ENCODE data around the gene ARIH2.

- TF ChIP-seq POLR2AphosphoS5 (IDR thresholded peaks at IDR 0.05; ENCODE audit: low read depth, low read length) (no peak), REST (IDR thresholded peaks at IDR 0.05; ENCODE audit: insufficient read depth in 1 of 2, low read depth in 2 of 2, low read length in 2 of 2) (no peak), TAF1 (IDR thresholded peaks at IDR 0.05; ENCODE audit: borderline replicate concordance, insufficient read depth, low read length) (no peak), SIN3A (IDR thresholded peaks at IDR 0.05; ENCODE audit: borderline replicate concordance, insufficient read depth, low read length) (no peak), FOXP2 (optimal IDR thresholded peaks at IDR 0.05; ENCODE audit: borderline replicate concordance, extremely low read depth, extremely low read length, insufficient read depth) (no peak)
These were observed 27.4 kb downstream of the ARIH2 start for GRCh38 chr3:48945891-48946549.
